HepG2 (cell line): ENCODE data around the gene PML. TPM values are rescaled to one million over a fixed set of nuclear protein-coding genes. Genes with fewer than 3 reads are reported as not detected.
A peak's percentile ranks its signal among the peaks of the same experiment; 100 is the strongest.

Experiments used
- AGO1 ChIP-seq: fragments of 200-400 bp; formaldehyde crosslinking; IDR thresholded peaks from 2 replicates; pipeline ENCODE4 v1.6.1; 2017; ENCODE audit warnings: mild to moderate bottlenecking, low read depth, low read length, moderate library complexity; ENCODE audit not compliant: poor library complexity, severe bottlenecking
- GABPA ChIP-seq, 2 experiments: IDR thresholded peaks; 2 replicates each; pipeline ENCODE4 v1.6.1; 2011 to 2016; ENCODE audit warnings: low read depth in 2 of 2, low read length in 1 of 2, missing biosample characterization in 1 of 2, missing genetic modification characterization in 1 of 2
- GMEB1 ChIP-seq: sonication (generic); formaldehyde crosslinking; IDR thresholded peaks from 2 replicates; pipeline ENCODE4 v1.5.1; 2020; ENCODE audit warnings: missing genetic modification reagents, mild to moderate bottlenecking, borderline replicate concordance
- GZF1 ChIP-seq: sonication (generic); formaldehyde crosslinking; IDR thresholded peaks from 2 replicates; pipeline ENCODE4 v1.5.1; 2020; ENCODE audit warnings: mild to moderate bottlenecking, missing genetic modification reagents
- SNAPC4 ChIP-seq: sonication (generic); formaldehyde crosslinking; IDR thresholded peaks from 2 replicates; pipeline ENCODE4 v1.4.0; 2020; ENCODE audit warnings: mild to moderate bottlenecking, missing genetic modification reagents
- WIZ ChIP-seq: sonication (generic); formaldehyde crosslinking; IDR thresholded peaks from 2 replicates; pipeline ENCODE4 v1.5.1; 2020; ENCODE audit warnings: mild to moderate bottlenecking, missing genetic modification reagents
- ZSCAN12 ChIP-seq: sonication (generic); formaldehyde crosslinking; IDR thresholded peaks from 2 replicates; pipeline ENCODE4 v1.9.0; 2021; ENCODE audit warnings: mild to moderate bottlenecking, missing genetic modification reagents
- polyA plus RNA-seq, 8 experiments: library from polyadenylated mRNA; depleted of rRNA in 3 of 8; stranded (reverse) in 7 of 8; unstranded in 1 of 8; fragments of >200 nt; fragmentation: Illumina TruSeq in 4 of 8; extraction: Trizol in 4 of 8; gene quantifications; 2 replicates each; pipeline versions ENCODE4 v1.2.1 to v1.2.3, GENCODE V29; 2011 to 2016; ENCODE audit warnings: low read depth in 4 of 8, missing spikeins in 1 of 8, mixed read lengths in 1 of 8; ENCODE audit not compliant: insufficient read depth in 1 of 8
- total RNA-seq, 5 experiments: library from RNA; depleted of rRNA; stranded (reverse); fragments of >200 nt; fragmentation: Illumina TruSeq; extraction: Trizol; gene quantifications; 2 replicates each; pipeline ENCODE4 v1.2.3, GENCODE V29; 2016; ENCODE audit warnings: low read depth in 1 of 5
- TF ChIP-seq, protein P1 (sequence below): sonication (generic); formaldehyde crosslinking; IDR thresholded peaks from 2 replicates; pipeline ENCODE4 v1.5.0; 2020; ENCODE audit warnings: mild to moderate bottlenecking, missing genetic modification reagents
- TF ChIP-seq, protein P2 (sequence below): sonication (generic); formaldehyde crosslinking; IDR thresholded peaks from 2 replicates; pipeline ENCODE4 v1.9.0; 2021; ENCODE audit warnings: missing genetic modification reagents, mild to moderate bottlenecking, borderline replicate concordance
- TF ChIP-seq, protein P3 (sequence below): sonication (generic); formaldehyde crosslinking; IDR thresholded peaks from 2 replicates; pipeline ENCODE4 v1.4.0; 2020; ENCODE audit warnings: missing genetic modification reagents, borderline replicate concordance
- TF ChIP-seq, protein P4 (sequence below): IDR thresholded peaks from 2 replicates; pipeline ENCODE4 v1.6.1; 2012; ENCODE audit warnings: low read depth, low read length, improper control_type of control experiment

PML gene
- total and polyA plus RNA-seq, 2 of the 13 experiments (the other 11 are each of a cell fraction or from before 2014, with no cell fraction given): 2.9 to 3.9 TPM

DNA sequence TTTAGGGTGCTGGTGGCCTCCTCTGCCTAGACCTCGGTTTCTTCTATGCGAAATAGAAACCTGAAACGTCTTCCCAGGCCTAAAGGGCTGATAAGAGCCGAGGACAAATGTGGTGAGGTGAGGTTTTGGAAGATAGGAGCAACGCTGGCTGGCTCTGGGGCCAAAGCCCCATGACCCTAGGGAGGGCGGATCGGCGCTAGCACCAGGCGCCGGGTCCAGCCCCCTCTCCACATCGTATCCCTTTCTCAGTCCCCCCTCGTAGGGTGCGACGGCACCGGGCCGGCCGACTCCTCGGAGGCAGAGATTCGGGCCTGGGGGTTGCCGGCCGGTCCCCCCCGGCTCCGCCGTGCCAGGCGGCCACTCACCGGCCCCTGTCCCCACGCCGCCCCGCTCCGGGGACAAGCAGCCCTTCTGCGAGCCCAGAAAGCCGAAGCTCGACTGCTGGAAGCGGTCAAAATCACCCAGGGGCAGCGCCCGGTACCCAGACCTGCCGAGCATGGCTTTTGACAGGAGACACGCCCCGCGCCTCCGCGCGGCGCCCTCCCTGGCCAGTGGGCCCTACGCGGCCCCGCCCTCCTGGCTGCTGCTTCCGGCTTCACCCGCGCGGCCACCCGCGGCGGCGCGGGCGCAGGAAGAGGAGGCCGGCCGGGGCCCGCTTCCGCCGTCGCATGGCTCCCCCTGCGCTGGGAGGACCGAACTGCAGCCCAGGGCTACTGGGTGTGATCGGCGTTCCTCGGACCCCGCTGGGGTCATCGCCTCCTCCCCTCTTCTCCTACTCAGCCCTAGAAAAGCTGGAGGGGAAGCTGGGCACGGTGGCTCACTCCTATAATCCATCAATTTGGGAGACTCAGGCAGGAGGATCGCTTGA is 2.6 kb upstream of the PML start, which contains the start of gene STOML1 (continued):
- TF ChIP-seq, protein P1, sequence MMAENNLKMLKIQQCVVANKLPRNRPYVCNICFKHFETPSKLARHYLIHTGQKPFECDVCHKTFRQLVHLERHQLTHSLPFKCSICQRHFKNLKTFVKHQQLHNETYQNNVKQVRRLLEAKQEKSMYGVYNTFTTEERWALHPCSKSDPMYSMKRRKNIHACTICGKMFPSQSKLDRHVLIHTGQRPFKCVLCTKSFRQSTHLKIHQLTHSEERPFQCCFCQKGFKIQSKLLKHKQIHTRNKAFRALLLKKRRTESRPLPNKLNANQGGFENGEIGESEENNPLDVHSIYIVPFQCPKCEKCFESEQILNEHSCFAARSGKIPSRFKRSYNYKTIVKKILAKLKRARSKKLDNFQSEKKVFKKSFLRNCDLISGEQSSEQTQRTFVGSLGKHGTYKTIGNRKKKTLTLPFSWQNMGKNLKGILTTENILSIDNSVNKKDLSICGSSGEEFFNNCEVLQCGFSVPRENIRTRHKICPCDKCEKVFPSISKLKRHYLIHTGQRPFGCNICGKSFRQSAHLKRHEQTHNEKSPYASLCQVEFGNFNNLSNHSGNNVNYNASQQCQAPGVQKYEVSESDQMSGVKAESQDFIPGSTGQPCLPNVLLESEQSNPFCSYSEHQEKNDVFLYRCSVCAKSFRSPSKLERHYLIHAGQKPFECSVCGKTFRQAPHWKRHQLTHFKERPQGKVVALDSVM: no peak
- TF ChIP-seq, protein P2, sequence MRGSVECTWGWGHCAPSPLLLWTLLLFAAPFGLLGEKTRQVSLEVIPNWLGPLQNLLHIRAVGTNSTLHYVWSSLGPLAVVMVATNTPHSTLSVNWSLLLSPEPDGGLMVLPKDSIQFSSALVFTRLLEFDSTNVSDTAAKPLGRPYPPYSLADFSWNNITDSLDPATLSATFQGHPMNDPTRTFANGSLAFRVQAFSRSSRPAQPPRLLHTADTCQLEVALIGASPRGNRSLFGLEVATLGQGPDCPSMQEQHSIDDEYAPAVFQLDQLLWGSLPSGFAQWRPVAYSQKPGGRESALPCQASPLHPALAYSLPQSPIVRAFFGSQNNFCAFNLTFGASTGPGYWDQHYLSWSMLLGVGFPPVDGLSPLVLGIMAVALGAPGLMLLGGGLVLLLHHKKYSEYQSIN (CRISPR knock-in tag): no peak
- TF ChIP-seq GMEB1 (CRISPR knock-in tag) (peak; percentile 87), SNAPC4 (no peak), GZF1 (CRISPR knock-in tag) (no peak), WIZ (CRISPR knock-in tag) (no peak), ZSCAN12 (no peak), GABPA (IDR thresholded peaks at IDR 0.05; ENCODE audit: low read depth, low read length) (peak; percentile 88), GABPA (CRISPR knock-in tag; IDR thresholded peaks at IDR 0.05; ENCODE audit: low read depth) (peak; percentile 79), AGO1 (no peak)
- TF ChIP-seq, protein P3, sequence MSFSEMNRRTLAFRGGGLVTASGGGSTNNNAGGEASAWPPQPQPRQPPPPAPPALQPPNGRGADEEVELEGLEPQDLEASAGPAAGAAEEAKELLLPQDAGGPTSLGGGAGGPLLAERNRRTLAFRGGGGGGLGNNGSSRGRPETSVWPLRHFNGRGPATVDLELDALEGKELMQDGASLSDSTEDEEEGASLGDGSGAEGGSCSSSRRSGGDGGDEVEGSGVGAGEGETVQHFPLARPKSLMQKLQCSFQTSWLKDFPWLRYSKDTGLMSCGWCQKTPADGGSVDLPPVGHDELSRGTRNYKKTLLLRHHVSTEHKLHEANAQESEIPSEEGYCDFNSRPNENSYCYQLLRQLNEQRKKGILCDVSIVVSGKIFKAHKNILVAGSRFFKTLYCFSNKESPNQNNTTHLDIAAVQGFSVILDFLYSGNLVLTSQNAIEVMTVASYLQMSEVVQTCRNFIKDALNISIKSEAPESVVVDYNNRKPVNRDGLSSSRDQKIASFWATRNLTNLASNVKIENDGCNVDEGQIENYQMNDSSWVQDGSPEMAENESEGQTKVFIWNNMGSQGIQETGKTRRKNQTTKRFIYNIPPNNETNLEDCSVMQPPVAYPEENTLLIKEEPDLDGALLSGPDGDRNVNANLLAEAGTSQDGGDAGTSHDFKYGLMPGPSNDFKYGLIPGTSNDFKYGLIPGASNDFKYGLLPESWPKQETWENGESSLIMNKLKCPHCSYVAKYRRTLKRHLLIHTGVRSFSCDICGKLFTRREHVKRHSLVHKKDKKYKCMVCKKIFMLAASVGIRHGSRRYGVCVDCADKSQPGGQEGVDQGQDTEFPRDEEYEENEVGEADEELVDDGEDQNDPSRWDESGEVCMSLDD: no peak
- TF ChIP-seq, protein P4, sequence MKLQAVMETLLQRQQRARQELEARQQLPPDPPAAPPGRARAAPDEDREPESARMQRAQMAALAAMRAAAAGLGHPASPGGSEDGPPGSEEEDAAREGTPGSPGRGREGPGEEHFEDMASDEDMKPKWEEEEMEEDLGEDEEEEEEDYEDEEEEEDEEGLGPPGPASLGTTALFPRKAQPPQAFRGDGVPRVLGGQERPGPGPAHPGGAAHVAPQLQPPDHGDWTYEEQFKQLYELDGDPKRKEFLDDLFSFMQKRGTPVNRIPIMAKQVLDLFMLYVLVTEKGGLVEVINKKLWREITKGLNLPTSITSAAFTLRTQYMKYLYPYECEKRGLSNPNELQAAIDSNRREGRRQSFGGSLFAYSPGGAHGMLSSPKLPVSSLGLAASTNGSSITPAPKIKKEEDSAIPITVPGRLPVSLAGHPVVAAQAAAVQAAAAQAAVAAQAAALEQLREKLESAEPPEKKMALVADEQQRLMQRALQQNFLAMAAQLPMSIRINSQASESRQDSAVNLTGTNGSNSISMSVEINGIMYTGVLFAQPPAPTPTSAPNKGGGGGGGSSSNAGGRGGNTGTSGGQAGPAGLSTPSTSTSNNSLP: no peak
